Neural progenitor cell (in vitro differentiated cells): Measurements from ENCODE around the gene PTPN23.

ENCODE experiments used
- EZH2 ChIP-seq: fragments of 200-600 bp; sonication (generic); IDR thresholded peaks from 2 replicates; pipeline ENCODE4 v1.6.1; 2017; ENCODE audit warnings: antibody characterized with exemption, mild to moderate bottlenecking, moderate library complexity
- EZH2phosphoT487 ChIP-seq: fragments of 200-600 bp; sonication (generic); IDR thresholded peaks from 2 replicates; pipeline ENCODE4 v1.6.1; 2017; ENCODE audit warnings: antibody characterized with exemption
- TF ChIP-seq, protein P1 (sequence below): fragments of 200-600 bp; sonication (generic); IDR thresholded peaks from 2 replicates; pipeline ENCODE4 v1.5.1; 2017; ENCODE audit warnings: antibody characterized with exemption, mild to moderate bottlenecking

DNA sequence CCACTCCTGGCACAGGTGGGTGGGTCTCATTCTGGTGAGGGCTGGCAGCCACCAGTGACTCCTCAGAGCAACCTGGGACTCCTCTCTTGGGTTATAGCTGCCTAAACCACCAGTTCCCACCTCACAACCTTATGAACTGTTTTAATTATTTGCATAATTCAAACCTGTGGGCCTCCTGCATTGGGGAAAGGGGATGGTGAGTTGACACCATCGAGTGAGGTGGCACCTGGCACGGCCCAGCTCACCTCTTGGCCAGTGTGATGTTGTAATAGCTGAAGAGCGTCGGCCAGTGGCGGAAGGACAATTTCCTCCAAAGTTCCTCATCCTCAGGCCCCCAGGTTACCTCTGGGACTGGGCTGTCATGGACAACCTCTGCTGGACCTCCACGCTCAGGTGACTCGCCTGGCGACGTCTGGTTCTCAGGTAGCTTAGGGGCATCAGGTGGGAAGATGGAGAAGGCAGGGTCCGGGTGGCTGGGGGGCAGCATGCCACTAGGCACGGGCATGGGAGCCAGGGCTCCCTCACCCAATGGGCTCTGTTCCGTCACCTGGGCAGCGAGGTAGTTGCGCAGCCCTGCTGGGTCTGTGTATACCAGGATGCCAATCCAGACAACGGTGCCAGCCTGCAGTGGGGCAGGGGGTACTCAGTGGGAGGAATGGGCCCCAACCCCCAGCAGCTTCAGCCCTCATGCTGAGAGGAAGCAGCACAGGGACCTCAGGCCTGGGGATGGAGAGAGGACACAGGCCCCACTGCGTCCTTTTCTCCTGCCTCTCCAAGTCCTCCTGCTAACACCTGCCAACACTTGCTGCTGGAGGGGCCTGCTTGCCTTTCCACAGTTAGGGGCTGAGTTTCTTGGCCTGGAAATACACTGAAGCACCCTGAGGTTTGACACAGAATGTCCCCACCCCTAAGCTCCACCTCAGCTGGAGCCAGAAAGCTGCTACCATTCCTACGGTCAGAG lies 38.5 kb downstream of the PTPN23 start:
- TF ChIP-seq, protein P1, sequence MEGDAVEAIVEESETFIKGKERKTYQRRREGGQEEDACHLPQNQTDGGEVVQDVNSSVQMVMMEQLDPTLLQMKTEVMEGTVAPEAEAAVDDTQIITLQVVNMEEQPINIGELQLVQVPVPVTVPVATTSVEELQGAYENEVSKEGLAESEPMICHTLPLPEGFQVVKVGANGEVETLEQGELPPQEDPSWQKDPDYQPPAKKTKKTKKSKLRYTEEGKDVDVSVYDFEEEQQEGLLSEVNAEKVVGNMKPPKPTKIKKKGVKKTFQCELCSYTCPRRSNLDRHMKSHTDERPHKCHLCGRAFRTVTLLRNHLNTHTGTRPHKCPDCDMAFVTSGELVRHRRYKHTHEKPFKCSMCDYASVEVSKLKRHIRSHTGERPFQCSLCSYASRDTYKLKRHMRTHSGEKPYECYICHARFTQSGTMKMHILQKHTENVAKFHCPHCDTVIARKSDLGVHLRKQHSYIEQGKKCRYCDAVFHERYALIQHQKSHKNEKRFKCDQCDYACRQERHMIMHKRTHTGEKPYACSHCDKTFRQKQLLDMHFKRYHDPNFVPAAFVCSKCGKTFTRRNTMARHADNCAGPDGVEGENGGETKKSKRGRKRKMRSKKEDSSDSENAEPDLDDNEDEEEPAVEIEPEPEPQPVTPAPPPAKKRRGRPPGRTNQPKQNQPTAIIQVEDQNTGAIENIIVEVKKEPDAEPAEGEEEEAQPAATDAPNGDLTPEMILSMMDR, result no peak
- no peak for TF ChIP-seq EZH2
- TF ChIP-seq EZH2phosphoT487, result no peak
